ENCODE data around the gene SEMA5A. TPM values are rescaled to one million over a fixed set of nuclear protein-coding genes. Genes with fewer than 3 reads are reported as not detected.

SEMA5A gene
- total RNA-seq, 6 experiments from 2014 or later, result 3.1 to 12.6 (median 5.7) TPM

DNA sequence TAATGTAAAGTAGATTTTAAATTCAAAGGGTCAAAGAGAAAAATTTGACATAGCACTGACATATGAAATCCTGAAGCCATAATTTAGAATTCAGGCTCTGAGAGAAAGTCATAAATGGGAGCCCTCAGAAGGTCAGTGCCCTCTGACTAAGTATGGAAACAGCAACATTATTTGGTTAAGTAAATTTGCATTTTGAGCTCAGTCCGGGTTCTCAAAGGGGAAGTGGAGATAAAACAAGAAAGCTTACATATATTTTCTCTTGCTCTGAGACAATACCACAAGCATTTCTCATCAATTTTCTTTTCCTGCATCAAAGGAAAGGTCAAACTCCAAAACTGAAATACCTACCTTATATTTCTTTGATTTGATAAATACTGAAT is 348.0 kb downstream of the SEMA5A start:
- Histone ChIP-seq H3K27ac (no peak overlapping the region), H3K4me1 (no peaks in the 10 kb centered on the region), H3K27me3 (no peaks in the 10 kb centered on the region), H3K4me3 (no peak overlapping the region), H3K36me3 (no peaks in the 10 kb centered on the region), H3K9me3 (no peaks in the 10 kb centered on the region)
- intact Hi-C loops (cut with DNase I), result no loop called here
- 6% methylated on average over 1 of the region's 1 CpG for WGBS (ENCODE audit: insufficient coverage, low coverage, low lambda C conversion rate, missing lambda C conversion rate)
- TF ChIP-seq POLR2A (IDR thresholded peaks at IDR 0.05), result no peak
- TF ChIP-seq, protein P1, sequence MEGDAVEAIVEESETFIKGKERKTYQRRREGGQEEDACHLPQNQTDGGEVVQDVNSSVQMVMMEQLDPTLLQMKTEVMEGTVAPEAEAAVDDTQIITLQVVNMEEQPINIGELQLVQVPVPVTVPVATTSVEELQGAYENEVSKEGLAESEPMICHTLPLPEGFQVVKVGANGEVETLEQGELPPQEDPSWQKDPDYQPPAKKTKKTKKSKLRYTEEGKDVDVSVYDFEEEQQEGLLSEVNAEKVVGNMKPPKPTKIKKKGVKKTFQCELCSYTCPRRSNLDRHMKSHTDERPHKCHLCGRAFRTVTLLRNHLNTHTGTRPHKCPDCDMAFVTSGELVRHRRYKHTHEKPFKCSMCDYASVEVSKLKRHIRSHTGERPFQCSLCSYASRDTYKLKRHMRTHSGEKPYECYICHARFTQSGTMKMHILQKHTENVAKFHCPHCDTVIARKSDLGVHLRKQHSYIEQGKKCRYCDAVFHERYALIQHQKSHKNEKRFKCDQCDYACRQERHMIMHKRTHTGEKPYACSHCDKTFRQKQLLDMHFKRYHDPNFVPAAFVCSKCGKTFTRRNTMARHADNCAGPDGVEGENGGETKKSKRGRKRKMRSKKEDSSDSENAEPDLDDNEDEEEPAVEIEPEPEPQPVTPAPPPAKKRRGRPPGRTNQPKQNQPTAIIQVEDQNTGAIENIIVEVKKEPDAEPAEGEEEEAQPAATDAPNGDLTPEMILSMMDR (IDR thresholded peaks at IDR 0.05), result no peak
- ATAC-seq, result peak in 1 of 4 donors; percentile 77
- DNase-seq, result no peak

DNA sequence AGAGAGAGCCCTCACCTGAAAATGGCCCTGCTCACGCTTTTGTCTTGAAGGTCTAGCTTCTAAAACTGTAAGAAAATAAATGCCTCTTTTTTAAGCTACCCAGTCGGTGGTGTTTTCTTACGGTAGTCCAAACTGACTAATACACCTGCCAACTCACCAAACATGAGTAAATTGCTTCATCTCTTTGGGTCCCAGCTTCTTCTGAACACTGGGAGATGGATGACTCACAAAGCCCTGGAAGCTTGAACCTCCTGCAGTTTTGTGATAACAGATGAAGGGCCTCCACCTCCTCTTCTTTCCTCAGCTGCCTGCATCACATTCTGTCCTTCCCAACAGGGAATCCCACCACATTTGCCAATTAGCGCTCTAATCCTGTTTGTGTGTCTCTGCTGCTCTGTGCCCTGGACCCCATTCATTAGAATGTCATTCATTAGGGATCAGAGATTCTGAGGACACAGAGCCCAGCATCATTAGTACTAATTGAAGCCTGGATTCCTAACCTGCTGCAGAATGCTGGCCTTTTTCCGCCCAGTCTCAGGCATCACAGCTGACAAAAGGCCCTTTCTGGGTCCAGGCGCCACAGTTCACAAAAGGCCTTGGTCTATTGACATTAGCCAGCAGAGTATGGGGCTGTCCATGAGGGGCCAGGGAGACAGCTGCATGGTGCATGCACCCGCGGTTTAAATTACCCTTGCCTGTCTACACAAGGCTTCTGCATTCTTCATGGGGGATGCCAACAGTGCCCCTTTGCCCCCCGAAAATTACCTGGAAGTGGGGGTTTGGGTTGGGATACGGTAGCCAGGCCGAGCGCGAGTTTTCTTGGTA is 349.3 kb downstream of the SEMA5A start:
- intact Hi-C loops (cut with DNase I), result no loop called here
- Histone ChIP-seq H3K9me3 (no peaks in the 10 kb centered on the region), H3K4me1 (no peaks in the 10 kb centered on the region), H3K36me3 (no peaks in the 10 kb centered on the region), H3K4me3 (no peak overlapping the region), H3K27me3 (no peaks in the 10 kb centered on the region), H3K27ac (no peak overlapping the region)
- DNase-seq (no peak), ATAC-seq (no peak)
- 84% methylated on average over 6 of the region's 13 CpGs for WGBS (ENCODE audit: insufficient coverage, low coverage, low lambda C conversion rate, missing lambda C conversion rate)
- TF ChIP-seq, protein P1 (IDR thresholded peaks at IDR 0.05), result no peak
- TF ChIP-seq POLR2A (IDR thresholded peaks at IDR 0.05), result no peak

DNA sequence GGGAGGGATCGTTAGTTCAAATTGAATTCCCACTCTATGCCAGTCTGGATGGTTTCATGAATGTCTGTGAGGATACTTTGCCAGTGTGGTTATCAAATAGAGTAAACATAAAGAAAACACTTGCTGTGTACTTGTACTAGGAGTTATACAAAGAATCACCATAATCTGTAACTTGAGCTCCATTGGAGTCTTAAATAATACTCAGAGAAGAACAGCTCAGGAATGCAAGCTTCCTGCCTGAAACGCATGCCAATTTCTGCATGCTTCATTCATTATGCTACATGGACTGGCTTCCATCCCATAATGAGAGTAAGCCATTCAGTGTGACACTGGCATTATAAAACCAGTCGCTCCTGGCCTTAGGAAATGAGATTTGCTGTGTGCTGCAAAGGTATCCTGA is 351.4 kb downstream of the SEMA5A start:
- TF ChIP-seq, protein P1 (IDR thresholded peaks at IDR 0.05), result no peak
- TF ChIP-seq POLR2A (IDR thresholded peaks at IDR 0.05), result no peak
- Histone ChIP-seq H3K4me1 (no peaks in the 10 kb centered on the region), H3K27me3 (no peaks in the 10 kb centered on the region), H3K9me3 (no peaks in the 10 kb centered on the region), H3K36me3 (no peaks in the 10 kb centered on the region), H3K4me3 (no peak overlapping the region), H3K27ac (no peak overlapping the region)
- intact Hi-C loops (cut with DNase I), result no loop called here
- WGBS (ENCODE audit: insufficient coverage, low coverage, low lambda C conversion rate, missing lambda C conversion rate), result 43% methylated on average over 2 of the region's 3 CpGs
- DNase-seq (no peak), ATAC-seq (no peak)

DNA sequence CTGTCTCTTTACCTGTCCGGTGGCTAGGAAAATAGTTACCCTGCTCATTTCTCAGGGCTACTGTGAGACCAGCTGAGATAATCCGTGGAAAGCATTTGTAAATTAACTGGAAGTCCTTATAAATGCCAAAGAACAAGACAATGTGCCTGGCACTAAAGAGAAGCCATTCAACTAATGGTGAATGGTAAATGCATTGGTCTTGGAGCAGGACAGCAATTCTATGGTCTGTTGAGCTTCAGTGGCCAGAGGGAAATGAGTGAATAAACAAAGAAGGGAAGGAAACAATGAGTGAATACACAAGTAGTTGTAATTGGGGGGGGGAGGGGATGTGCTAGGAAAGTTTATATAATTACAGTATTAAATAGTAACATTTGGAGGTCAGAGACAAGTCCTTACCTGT is 353.6 kb downstream of the SEMA5A start:
- DNase-seq, result no peak
- TF ChIP-seq POLR2A (IDR thresholded peaks at IDR 0.05), result no peak
- TF ChIP-seq, protein P1 (IDR thresholded peaks at IDR 0.05), result no peak
- intact Hi-C loops (cut with DNase I), result no loop called here

More for the DNA sequence above, 353.6 kb downstream of the SEMA5A start:
- no peaks in the 10 kb centered on the region for H3K4me1 ChIP-seq
- 73% methylated on average over 2 of the region's 2 CpGs for WGBS (ENCODE audit: insufficient coverage, low coverage, low lambda C conversion rate, missing lambda C conversion rate)
- no peak overlapping the region for H3K4me3 ChIP-seq
- no peak overlapping the region for H3K27ac ChIP-seq
- no peaks in the 10 kb centered on the region for H3K36me3 ChIP-seq
- H3K27me3 ChIP-seq, result no peaks in the 10 kb centered on the region
- no peak for ATAC-seq
- no peaks in the 10 kb centered on the region for H3K9me3 ChIP-seq
